Inferior parietal cortex (tissue), 1 donor: Measurements from ENCODE around the gene LOC128125822.
"Not testable (repeated sequence)": the region's sequence is repeated elsewhere in the genome, so short reads cannot be mapped to it uniquely, and the experiment has no call there.

Source experiments
- DNase-seq: peaks from one replicate; pipeline ENCODE4 v3.0.0-alpha.2; 2016; ENCODE audit errors: extremely low spot score

The LOC128125822 gene

GRCh38 chr6:63582579-63583231 is 10.4 kb downstream of the LOC128125822 start:
- no peak for DNase-seq

GRCh38 chr6:63584125-63584514 is 11.8 kb downstream of the LOC128125822 start:
- no peak for DNase-seq

GRCh38 chr6:63584566-63584965 is 12.3 kb downstream of the LOC128125822 start:
- DNase-seq = no peak

- DNase-seq = not testable (repeated sequence)
These were observed 13.4 kb downstream of the LOC128125822 start for GRCh38 chr6:63585652-63586051.

GRCh38 chr6:63589952-63590411 is 17.7 kb downstream of the LOC128125822 start:
- no peak for DNase-seq

- DNase-seq = no peak
These were observed 20.6 kb downstream of the LOC128125822 start for GRCh38 chr6:63592886-63593285.

- DNase-seq = peak; percentile 10
These were observed 25.1 kb downstream of the LOC128125822 start for GRCh38 chr6:63597141-63598048.

GRCh38 chr6:63598049-63599036 is 26.1 kb downstream of the LOC128125822 start:
- DNase-seq = peak; percentile 87

GRCh38 chr6:63599243-63599642 is 27.0 kb downstream of the LOC128125822 start:
- DNase-seq = no peak

GRCh38 chr6:63600136-63600535 is 27.9 kb downstream of the LOC128125822 start:
- DNase-seq = no peak

GRCh38 chr6:63609231-63609630 is 37.0 kb downstream of the LOC128125822 start:
- no peak for DNase-seq

GRCh38 chr6:63610944-63611343 is 38.7 kb downstream of the LOC128125822 start:
- DNase-seq = no peak

GRCh38 chr6:63611560-63611959 is 39.3 kb downstream of the LOC128125822 start:
- no peak for DNase-seq

GRCh38 chr6:63615590-63615989 is 43.3 kb downstream of the LOC128125822 start:
- no peak for DNase-seq
